Measurements from ENCODE around the gene HTT-AS.

DNA sequence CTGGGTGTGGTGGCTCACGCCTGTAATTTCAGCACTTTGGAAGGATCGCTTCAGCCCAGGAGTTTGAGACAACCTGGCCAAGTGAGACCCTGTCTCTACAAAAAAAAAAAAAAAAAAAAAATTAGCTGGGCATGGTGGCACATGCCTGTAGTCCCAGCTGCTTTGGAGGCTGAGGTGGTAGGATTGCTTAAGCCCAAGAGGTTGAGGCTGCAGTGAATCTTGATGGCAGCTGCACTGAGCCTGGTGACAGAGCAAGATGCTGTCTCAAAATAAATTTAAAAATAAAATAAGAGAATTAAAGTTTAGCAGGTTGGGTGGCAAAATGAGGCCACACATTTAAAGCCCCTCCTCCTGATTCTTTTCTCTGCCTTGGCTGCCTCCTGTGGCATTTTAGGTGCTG, 47.3 kb upstream of the HTT-AS start:
- no peak for TF ChIP-seq MAFK (IDR thresholded peaks at IDR 0.05; ENCODE audit: low read depth, low read length)
- TF ChIP-seq CHD2 (IDR thresholded peaks at IDR 0.05; ENCODE audit: low read length), result no peak
- TF ChIP-seq PHF8 (conservative IDR thresholded peaks at IDR 0.05; ENCODE audit: low read depth, low read length), result no peak
- TF ChIP-seq CBX5 (IDR thresholded peaks at IDR 0.05; ENCODE audit: low read depth, low read length), result no peak
- no peak for TF ChIP-seq SP2 (IDR thresholded peaks at IDR 0.05; ENCODE audit: low read length)
- TF ChIP-seq HDAC2 (IDR thresholded peaks at IDR 0.05; ENCODE audit: borderline replicate concordance in 1 of 2, low read depth in 2 of 2, low read length in 2 of 2), result no peak
- TF ChIP-seq GABPA (IDR thresholded peaks at IDR 0.05; ENCODE audit: borderline replicate concordance, insufficient read depth, low read length), result no peak
